ENCODE data around the gene JUNB. TPM values are rescaled to one million over a fixed set of nuclear protein-coding genes. Genes with fewer than 3 reads are reported as not detected.

Gene JUNB
- total and polyA plus RNA-seq, 10 of the 15 experiments (the other 5 are each of a cell fraction or from before 2014, with no cell fraction given): 0.55 to 144 (median 68.3) TPM

DNA sequence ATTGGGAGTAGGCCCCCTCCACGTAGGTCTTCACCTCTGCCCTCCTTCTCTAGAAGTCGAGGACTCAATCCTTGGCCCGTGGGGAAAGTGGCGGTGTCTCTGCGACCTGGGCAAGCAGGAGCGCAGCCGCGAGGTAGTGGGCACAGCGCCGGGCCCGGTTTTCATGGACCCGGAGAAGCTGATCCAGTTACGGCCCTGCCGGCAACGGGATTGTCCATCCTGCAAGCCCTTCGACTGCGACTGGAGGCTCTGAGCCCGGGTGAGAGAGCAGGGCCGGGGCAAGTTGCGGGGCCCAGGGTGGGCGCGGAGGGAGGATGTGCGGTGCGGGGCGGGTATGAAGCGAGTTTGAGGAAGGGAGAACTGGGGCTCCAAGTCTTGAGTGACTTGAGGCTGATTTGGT, 12.8 kb downstream of the JUNB start (continued):
- TF ChIP-seq, protein P1, sequence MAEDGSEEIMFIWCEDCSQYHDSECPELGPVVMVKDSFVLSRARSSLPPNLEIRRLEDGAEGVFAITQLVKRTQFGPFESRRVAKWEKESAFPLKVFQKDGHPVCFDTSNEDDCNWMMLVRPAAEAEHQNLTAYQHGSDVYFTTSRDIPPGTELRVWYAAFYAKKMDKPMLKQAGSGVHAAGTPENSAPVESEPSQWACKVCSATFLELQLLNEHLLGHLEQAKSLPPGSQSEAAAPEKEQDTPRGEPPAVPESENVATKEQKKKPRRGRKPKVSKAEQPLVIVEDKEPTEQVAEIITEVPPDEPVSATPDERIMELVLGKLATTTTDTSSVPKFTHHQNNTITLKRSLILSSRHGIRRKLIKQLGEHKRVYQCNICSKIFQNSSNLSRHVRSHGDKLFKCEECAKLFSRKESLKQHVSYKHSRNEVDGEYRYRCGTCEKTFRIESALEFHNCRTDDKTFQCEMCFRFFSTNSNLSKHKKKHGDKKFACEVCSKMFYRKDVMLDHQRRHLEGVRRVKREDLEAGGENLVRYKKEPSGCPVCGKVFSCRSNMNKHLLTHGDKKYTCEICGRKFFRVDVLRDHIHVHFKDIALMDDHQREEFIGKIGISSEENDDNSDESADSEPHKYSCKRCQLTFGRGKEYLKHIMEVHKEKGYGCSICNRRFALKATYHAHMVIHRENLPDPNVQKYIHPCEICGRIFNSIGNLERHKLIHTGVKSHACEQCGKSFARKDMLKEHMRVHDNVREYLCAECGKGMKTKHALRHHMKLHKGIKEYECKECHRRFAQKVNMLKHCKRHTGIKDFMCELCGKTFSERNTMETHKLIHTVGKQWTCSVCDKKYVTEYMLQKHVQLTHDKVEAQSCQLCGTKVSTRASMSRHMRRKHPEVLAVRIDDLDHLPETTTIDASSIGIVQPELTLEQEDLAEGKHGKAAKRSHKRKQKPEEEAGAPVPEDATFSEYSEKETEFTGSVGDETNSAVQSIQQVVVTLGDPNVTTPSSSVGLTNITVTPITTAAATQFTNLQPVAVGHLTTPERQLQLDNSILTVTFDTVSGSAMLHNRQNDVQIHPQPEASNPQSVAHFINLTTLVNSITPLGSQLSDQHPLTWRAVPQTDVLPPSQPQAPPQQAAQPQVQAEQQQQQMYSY (CRISPR knock-in tag; IDR thresholded peaks at IDR 0.05): no peak
- TF ChIP-seq KLF5 (IDR thresholded peaks at IDR 0.05; ENCODE audit: partially characterized antibody): no peak

DNA sequence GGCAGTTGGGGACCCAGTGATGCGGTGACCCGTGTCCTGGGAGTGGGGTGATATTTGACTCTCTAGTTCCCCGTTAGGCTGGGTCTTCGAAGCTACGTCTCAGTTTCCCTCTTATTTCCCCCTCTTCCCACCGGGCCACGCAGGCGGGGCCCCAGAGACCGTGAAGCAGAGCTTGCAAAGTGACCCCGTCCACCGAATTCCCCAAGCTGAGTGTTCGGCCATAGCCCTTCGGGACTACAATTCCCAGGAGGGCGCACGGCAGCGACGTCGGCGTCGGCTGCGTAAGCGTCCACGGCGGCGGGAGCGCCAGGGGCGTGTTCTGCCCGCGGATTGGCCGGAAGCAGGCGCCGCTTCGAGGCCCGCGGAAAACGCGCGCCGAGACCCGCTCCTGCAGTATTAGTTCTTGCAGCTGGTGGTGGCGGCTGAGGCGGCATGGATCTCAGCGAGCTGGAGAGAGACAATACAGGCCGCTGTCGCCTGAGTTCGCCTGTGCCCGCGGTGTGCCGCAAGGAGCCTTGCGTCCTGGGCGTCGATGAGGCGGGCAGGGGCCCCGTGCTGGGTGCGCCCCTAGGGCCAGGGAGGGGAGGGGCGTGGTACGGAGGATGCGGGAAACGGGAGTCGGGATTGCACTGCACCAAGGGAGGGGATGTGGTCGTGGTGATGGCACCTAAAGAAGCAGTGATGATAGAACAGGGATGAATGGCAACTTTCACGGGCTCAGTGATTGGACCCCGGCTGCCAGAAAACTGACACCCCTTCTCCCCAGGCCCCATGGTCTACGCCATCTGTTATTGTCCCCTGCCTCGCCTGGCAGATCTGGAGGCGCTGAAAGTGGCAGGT, 15.2 kb downstream of the JUNB start, which contains the start of gene RNASEH2A:
TSS of gene RNASEH2A (plus strand) at position 343 of the 840 bp plus-strand sequence. CDS start at position 433, 90 bp downstream.
- no peaks in the 10 kb centered on the region for H3K9me3 ChIP-seq (replicated peaks; ENCODE audit: control insufficient read depth, insufficient read depth, low read length)
- ChIA-PET CTCF (interaction anchor here (0.7 to 1.9 kb wide), 8 partner anchors 10 to 159 kb away, joined by 3 to 12 read pairs (median 5); no protein-coding TSS in a partner anchor), RAD21 (ENCODE audit: unreplicated experiment) (interaction anchor here (1.2 to 2.2 kb wide), 6 partner anchors 11 to 159 kb away, joined by 3 to 11 read pairs (median 5); no protein-coding TSS in a partner anchor), POLR2A (interaction anchor here (0.6 to 1.0 kb wide), 5 partner anchors 10 to 29 kb away, joined by 3 to 7 read pairs (median 4); partner anchors contain the start of gene JUNB), SMC1A (ENCODE audit: uncharacterized antibody, unreplicated experiment) (interaction anchor here (0.8 to 1.4 kb wide), 2 partner anchors 11 to 40 kb away, joined by 3 to 7 read pairs; no protein-coding TSS in a partner anchor)
- H3K27me3 ChIP-seq (replicated peaks in 1 of 2; ENCODE audit: control insufficient read depth in 2 of 2, insufficient read depth in 2 of 2, low read length in 1 of 2): no peaks in the 10 kb centered on the region
- H3K4me1 ChIP-seq (ENCODE audit: control insufficient read depth, insufficient read depth, low read length): peaks cover 13% of the 10 kb centered on the region
- peak; percentile 93 for FAIRE-seq
- in situ Hi-C loops (cut with MboI): no loop called here
- H3K9ac ChIP-seq (ENCODE audit: control insufficient read depth, insufficient read depth, low read length): peak within 1 kb of the TSS; percentile 78
- H3K4me2 ChIP-seq (ENCODE audit: control insufficient read depth, insufficient read depth): peak within 1 kb of the TSS; percentile 98
- DNase-seq (ENCODE audit: low read depth, low spot score): no peak
- H4K20me1 ChIP-seq (ENCODE audit: control insufficient read depth, insufficient read depth): no peaks in the 10 kb centered on the region
- H3K27ac ChIP-seq (ENCODE audit: control insufficient read depth, insufficient read depth): peak within 1 kb of the TSS; percentile 74
- WGBS (ENCODE audit: insufficient coverage, insufficient replicate concordance, low lambda C conversion rate, missing lambda C conversion rate): 3% methylated on average over 63 of the region's 66 CpGs
- BruUV-seq (replicated peaks): no TSS peak
- H3K4me3 ChIP-seq: peak within 1 kb of the TSS; percentile 78
- ATAC-seq: peak; percentile 94
- H3K79me2 ChIP-seq (ENCODE audit: control insufficient read depth, insufficient read depth, low read length): peaks cover 11% of the 10 kb centered on the region
- peaks cover 0 to 1% of the 10 kb centered on the region in 2 experiments; a peak in 3 of 4 replicates for H3K36me3 ChIP-seq (ENCODE audit: control insufficient read depth in 2 of 2, insufficient read depth in 2 of 2, low read length in 1 of 2)
- intact Hi-C loops (cut with micrococcal nuclease; ENCODE audit: unreplicated experiment): no loop called here
- H2AFZ ChIP-seq (ENCODE audit: control insufficient read depth, low read depth, low read length): peak within 1 kb of the TSS; percentile 91
- TF ChIP-seq ZNF207 (IDR thresholded peaks at IDR 0.05; ENCODE audit: borderline replicate concordance): 0 out of 2 replicates have a peak, but pooled peaks have one; percentile 77
- TF ChIP-seq CREB1 (IDR thresholded peaks at IDR 0.05; ENCODE audit: low read depth): peak; percentile 94
- TF ChIP-seq, protein P2, sequence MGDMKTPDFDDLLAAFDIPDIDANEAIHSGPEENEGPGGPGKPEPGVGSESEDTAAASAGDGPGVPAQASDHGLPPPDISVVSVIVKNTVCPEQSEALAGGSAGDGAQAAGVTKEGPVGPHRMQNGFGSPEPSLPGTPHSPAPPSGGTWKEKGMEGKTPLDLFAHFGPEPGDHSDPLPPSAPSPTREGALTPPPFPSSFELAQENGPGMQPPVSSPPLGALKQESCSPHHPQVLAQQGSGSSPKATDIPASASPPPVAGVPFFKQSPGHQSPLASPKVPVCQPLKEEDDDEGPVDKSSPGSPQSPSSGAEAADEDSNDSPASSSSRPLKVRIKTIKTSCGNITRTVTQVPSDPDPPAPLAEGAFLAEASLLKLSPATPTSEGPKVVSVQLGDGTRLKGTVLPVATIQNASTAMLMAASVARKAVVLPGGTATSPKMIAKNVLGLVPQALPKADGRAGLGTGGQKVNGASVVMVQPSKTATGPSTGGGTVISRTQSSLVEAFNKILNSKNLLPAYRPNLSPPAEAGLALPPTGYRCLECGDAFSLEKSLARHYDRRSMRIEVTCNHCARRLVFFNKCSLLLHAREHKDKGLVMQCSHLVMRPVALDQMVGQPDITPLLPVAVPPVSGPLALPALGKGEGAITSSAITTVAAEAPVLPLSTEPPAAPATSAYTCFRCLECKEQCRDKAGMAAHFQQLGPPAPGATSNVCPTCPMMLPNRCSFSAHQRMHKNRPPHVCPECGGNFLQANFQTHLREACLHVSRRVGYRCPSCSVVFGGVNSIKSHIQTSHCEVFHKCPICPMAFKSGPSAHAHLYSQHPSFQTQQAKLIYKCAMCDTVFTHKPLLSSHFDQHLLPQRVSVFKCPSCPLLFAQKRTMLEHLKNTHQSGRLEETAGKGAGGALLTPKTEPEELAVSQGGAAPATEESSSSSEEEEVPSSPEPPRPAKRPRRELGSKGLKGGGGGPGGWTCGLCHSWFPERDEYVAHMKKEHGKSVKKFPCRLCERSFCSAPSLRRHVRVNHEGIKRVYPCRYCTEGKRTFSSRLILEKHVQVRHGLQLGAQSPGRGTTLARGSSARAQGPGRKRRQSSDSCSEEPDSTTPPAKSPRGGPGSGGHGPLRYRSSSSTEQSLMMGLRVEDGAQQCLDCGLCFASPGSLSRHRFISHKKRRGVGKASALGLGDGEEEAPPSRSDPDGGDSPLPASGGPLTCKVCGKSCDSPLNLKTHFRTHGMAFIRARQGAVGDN (IDR thresholded peaks at IDR 0.05): no peak
- TF ChIP-seq, protein P3, sequence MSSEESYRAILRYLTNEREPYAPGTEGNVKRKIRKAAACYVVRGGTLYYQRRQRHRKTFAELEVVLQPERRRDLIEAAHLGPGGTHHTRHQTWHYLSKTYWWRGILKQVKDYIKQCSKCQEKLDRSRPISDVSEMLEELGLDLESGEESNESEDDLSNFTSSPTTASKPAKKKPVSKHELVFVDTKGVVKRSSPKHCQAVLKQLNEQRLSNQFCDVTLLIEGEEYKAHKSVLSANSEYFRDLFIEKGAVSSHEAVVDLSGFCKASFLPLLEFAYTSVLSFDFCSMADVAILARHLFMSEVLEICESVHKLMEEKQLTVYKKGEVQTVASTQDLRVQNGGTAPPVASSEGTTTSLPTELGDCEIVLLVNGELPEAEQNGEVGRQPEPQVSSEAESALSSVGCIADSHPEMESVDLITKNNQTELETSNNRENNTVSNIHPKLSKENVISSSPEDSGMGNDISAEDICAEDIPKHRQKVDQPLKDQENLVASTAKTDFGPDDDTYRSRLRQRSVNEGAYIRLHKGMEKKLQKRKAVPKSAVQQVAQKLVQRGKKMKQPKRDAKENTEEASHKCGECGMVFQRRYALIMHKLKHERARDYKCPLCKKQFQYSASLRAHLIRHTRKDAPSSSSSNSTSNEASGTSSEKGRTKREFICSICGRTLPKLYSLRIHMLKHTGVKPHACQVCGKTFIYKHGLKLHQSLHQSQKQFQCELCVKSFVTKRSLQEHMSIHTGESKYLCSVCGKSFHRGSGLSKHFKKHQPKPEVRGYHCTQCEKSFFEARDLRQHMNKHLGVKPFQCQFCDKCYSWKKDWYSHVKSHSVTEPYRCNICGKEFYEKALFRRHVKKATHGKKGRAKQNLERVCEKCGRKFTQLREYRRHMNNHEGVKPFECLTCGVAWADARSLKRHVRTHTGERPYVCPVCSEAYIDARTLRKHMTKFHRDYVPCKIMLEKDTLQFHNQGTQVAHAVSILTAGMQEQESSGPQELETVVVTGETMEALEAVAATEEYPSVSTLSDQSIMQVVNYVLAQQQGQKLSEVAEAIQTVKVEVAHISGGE (CRISPR knock-in tag; IDR thresholded peaks at IDR 0.05): no peak
- peak; percentile 65 to 100; a peak in 2 of 3 replicates for TF ChIP-seq EGR1 (IDR thresholded peaks at IDR 0.05; ENCODE audit: borderline replicate concordance in 1 of 2, low read depth in 2 of 2, low read length in 2 of 2)
- TF ChIP-seq PAX5 (IDR thresholded peaks at IDR 0.05; ENCODE audit: borderline replicate concordance, low read depth, low read length): peak; percentile 54; the same call in 1 of the 2 replicates

Measured in GM12878 (cell line).